CD14-positive monocyte (primary cell): ENCODE measurements around the gene CLASP1. TPM values are rescaled to one million over a fixed set of nuclear protein-coding genes. Genes with fewer than 3 reads are reported as not detected.

ENCODE experiments used
- DNase-seq, 3 donors: peaks; one replicate each; pipeline ENCODE4 v3.0.0-alpha.2; 2011 to 2022
- H2AFZ ChIP-seq: 2 replicates; pipeline ENCODE4 v1.6.0; 2012; ENCODE audit warnings: mild to moderate bottlenecking, low read depth, low read length, inconsistent platforms; ENCODE audit not compliant: insufficient read depth, poor library complexity, severe bottlenecking
- H3K27ac ChIP-seq, 2 donors: 1 replicate in 1 of 2; 2 replicates in 1 of 2; pipeline ENCODE4 v1.5.1; 2012 to 2013; ENCODE audit warnings: low read length in 2 of 2, control low read depth in 1 of 2, inconsistent platforms in 1 of 2, low read depth in 1 of 2, mild to moderate bottlenecking in 1 of 2
- H3K27me3 ChIP-seq, 2 donors: one replicate each; pipeline versions ENCODE4 v1.6.0 to v1.6.1; 2011 to 2013; ENCODE audit warnings: low read length in 2 of 2; ENCODE audit not compliant: control insufficient read depth in 2 of 2, insufficient read depth in 2 of 2
- H3K36me3 ChIP-seq, 2 donors: replicated peaks in 1 of 2; 1 replicate in 1 of 2; 2 replicates in 1 of 2; pipeline versions ENCODE4 v1.5.1 to v1.6.1; 2012 to 2013; ENCODE audit warnings: low read length in 2 of 2, control low read depth in 1 of 2, inconsistent platforms in 1 of 2, mild to moderate bottlenecking in 1 of 2; ENCODE audit not compliant: insufficient read depth in 2 of 2, control insufficient read depth in 1 of 2
- H3K4me1 ChIP-seq, 2 donors: 1 replicate in 1 of 2; 2 replicates in 1 of 2; pipeline versions ENCODE4 v1.5.1 to v1.6.1; 2012 to 2013; ENCODE audit warnings: low read length in 2 of 2, control low read depth in 1 of 2, inconsistent platforms in 1 of 2, mild to moderate bottlenecking in 1 of 2, moderate library complexity in 1 of 2; ENCODE audit not compliant: insufficient read depth in 2 of 2, control insufficient read depth in 1 of 2
- H3K4me2 ChIP-seq: replicated peaks from 2 replicates; pipeline ENCODE3; 2012; ENCODE audit warnings: low read length, moderate library complexity, mild to moderate bottlenecking; ENCODE audit not compliant: poor library complexity, severe bottlenecking; ENCODE audit errors: extremely low read depth
- H3K4me3 ChIP-seq, 3 experiments: fragments of 200-600 bp in 1 of 3; sonication (generic) in 1 of 3; replicated peaks in 1 of 3; 1 replicate in 2 of 3; 2 replicates in 1 of 3; pipeline ENCODE4 v1.5.1; 2011 to 2013; ENCODE audit warnings: low read length in 3 of 3, mild to moderate bottlenecking in 3 of 3, control low read depth in 2 of 3, low read depth in 2 of 3, inconsistent platforms in 1 of 3, moderate library complexity in 1 of 3
- H3K79me2 ChIP-seq: 2 replicates; pipeline ENCODE4 v1.6.0; 2012; ENCODE audit warnings: mild to moderate bottlenecking, control low read depth, inconsistent platforms, low read length, moderate library complexity; ENCODE audit not compliant: insufficient read depth
- H3K9ac ChIP-seq: 2 replicates; pipeline ENCODE4 v1.6.0; 2017; ENCODE audit warnings: low read length, mild to moderate bottlenecking; ENCODE audit not compliant: insufficient read depth, poor library complexity, severe bottlenecking
- H3K9me3 ChIP-seq, 2 donors: replicated peaks in 1 of 2; 1 replicate in 1 of 2; 2 replicates in 1 of 2; pipeline versions ENCODE4 v1.5.1 to v1.6.1; 2012 to 2013; ENCODE audit warnings: low read length in 2 of 2, control low read depth in 1 of 2; ENCODE audit not compliant: control insufficient read depth in 1 of 2, insufficient read depth in 1 of 2
- H4K20me1 ChIP-seq: 2 replicates; pipeline ENCODE4 v1.6.0; 2012; ENCODE audit warnings: mild to moderate bottlenecking, low read length, control low read depth, moderate library complexity; ENCODE audit not compliant: insufficient read depth
- H3K27ac Mint-ChIP-seq, 7 donors: one replicate each; pipeline ENCODE4 v1.8.0; 2020; ENCODE audit warnings: mild to moderate bottlenecking in 7 of 7, mixed read lengths in 7 of 7, moderate library complexity in 6 of 7, inconsistent platforms in 2 of 7
- H3K27me3 Mint-ChIP-seq, 3 donors: one replicate each; pipeline ENCODE4 v1.8.0; 2021 to 2022; ENCODE audit warnings: low read depth in 3 of 3, mild to moderate bottlenecking in 3 of 3, mixed read lengths in 3 of 3, moderate library complexity in 3 of 3, inconsistent platforms in 1 of 3
- H3K36me3 Mint-ChIP-seq, 2 donors: one replicate each; pipeline ENCODE4 v1.8.0; 2020; ENCODE audit warnings: mixed read lengths in 2 of 2, inconsistent platforms in 1 of 2, mild to moderate bottlenecking in 1 of 2
- H3K4me1 Mint-ChIP-seq: one replicate; pipeline ENCODE4 v1.8.0; 2020; ENCODE audit warnings: mild to moderate bottlenecking, mixed read lengths
- H3K4me3 Mint-ChIP-seq, 2 donors: one replicate each; pipeline ENCODE4 v1.8.0; 2020; ENCODE audit warnings: mild to moderate bottlenecking in 2 of 2, mixed read lengths in 2 of 2, moderate library complexity in 1 of 2
- H3K9me3 Mint-ChIP-seq, 7 donors: one replicate each; pipeline ENCODE4 v1.8.0; 2020 to 2022; ENCODE audit warnings: mixed read lengths in 7 of 7, mild to moderate bottlenecking in 6 of 7, moderate library complexity in 6 of 7, inconsistent platforms in 2 of 7
- CTCF ChIP-seq: fragments of 200-600 bp; IDR thresholded peaks from one replicate; pipeline ENCODE4 v1.8.0; 2022; ENCODE audit warnings: antibody characterized with exemption, mild to moderate bottlenecking
- WGBS: methylation state at CpG from one replicate; pipeline ENCODE4 v1.1.5; 2013; ENCODE audit warnings: missing lambda C conversion rate; ENCODE audit not compliant: insufficient coverage; 5-methylcytosine and 5-hydroxymethylcytosine counted together
- intact Hi-C, 2 donors: fragments of 100-400 bp; cut with micrococcal nuclease; formaldehyde crosslinking; loops; one replicate each; pipeline versions ENCODE4 v1.15.0 to v1.15.1; 2023
- polyA plus RNA-seq, 3 donors: library from polyadenylated mRNA; depleted of rRNA in 1 of 3; unstranded in 2 of 3; stranded (reverse) in 1 of 3; fragments of 300-500 nt in 2 of 3; fragments of >200 nt in 1 of 3; fragmentation: Illumina TruSeq in 2 of 3; gene quantifications; 1 replicate in 2 of 3; 2 replicates in 1 of 3; pipeline ENCODE4 v1.2.3, GENCODE V29; 2012 to 2021

The CLASP1 gene
- polyA plus RNA-seq, 3 donors = 4.8 to 8.1 (median 7.6) TPM

- Histone ChIP-seq H3K79me2 (no peaks in the 10 kb centered on the region), H3K36me3 (peaks cover 85 to 100% of the 10 kb centered on the region in 2 donors), H2AFZ (no peak overlapping the region), H3K9me3 (no peaks in the 10 kb centered on the region), H3K9ac (no peak overlapping the region), H3K4me3 (no peak overlapping the region), H3K27me3 (no peaks in the 10 kb centered on the region), H4K20me1 (no peaks in the 10 kb centered on the region), H3K4me1 (no peaks in the 10 kb centered on the region), H3K27ac (no peak overlapping the region), H3K4me2 (no peak overlapping the region)
- Mint-ChIP-seq H3K36me3 (peaks cover 84 to 99% of the 10 kb centered on the region in 2 donors), H3K27me3 (peaks cover 0 to 2% (median 0%) of the 10 kb centered on the region in 3 donors), H3K4me3 (no peak overlapping the region), H3K27ac (peak overlapping the region in 1 of 7 donors; percentile 22), H3K9me3 (peaks cover 0 to 3% (median 0%) of the 10 kb centered on the region in 7 donors), H3K4me1 (no peaks in the 10 kb centered on the region)
- no peak for TF ChIP-seq CTCF
- 99% methylated on average over 13 of the region's 15 CpGs for WGBS
- intact Hi-C loops = no loop called here
- no peak for DNase-seq
These were observed 301.0 kb downstream of the CLASP1 start for GRCh38 chr2:121348128-121348740.

GRCh38 chr2:121346859-121347258, 302.4 kb downstream of the CLASP1 start:
- DNase-seq = no peak
- Histone ChIP-seq H3K27me3 (no peaks in the 10 kb centered on the region), H4K20me1 (no peaks in the 10 kb centered on the region), H3K4me1 (no peaks in the 10 kb centered on the region), H3K36me3 (peaks cover 85 to 99% of the 10 kb centered on the region in 2 donors), H3K4me3 (no peak overlapping the region), H3K27ac (no peak overlapping the region), H3K9me3 (no peaks in the 10 kb centered on the region), H3K4me2 (no peak overlapping the region), H3K9ac (no peak overlapping the region), H3K79me2 (no peaks in the 10 kb centered on the region), H2AFZ (no peak overlapping the region)
- H3K4me1 Mint-ChIP-seq = no peaks in the 10 kb centered on the region
- H3K9me3 Mint-ChIP-seq = peaks cover 0 to 3% (median 0%) of the 10 kb centered on the region in 7 donors
- no peak for TF ChIP-seq CTCF
- intact Hi-C loops = no loop called here
- H3K4me3 Mint-ChIP-seq = no peak overlapping the region
- peaks cover 0 to 2% (median 0%) of the 10 kb centered on the region in 3 donors for H3K27me3 Mint-ChIP-seq
- no peak overlapping the region for H3K27ac Mint-ChIP-seq
- H3K36me3 Mint-ChIP-seq = peaks cover 89 to 99% of the 10 kb centered on the region in 2 donors
- WGBS = 98% methylated on average over 8 of the region's 8 CpGs
